Tibial nerve (tissue), 3 donors: ENCODE results near the gene HMCN2.

Source experiments
- CTCF ChIP-seq, 5 experiments: fragments of 200-600 bp in 3 of 5; fragments of 450-650 bp in 2 of 5; sonication (generic) in 3 of 5; IDR thresholded peaks; one replicate each; pipeline ENCODE4 v1.5.1; 2016 to 2019; ENCODE audit warnings: antibody characterized with exemption in 5 of 5, mild to moderate bottlenecking in 3 of 5, moderate library complexity in 2 of 5
- POLR2A ChIP-seq, 2 donors: fragments of 450-650 bp; IDR thresholded peaks; one replicate each; pipeline ENCODE4 v1.6.1; 2017; ENCODE audit warnings: antibody characterized with exemption in 2 of 2, mild to moderate bottlenecking in 2 of 2, moderate library complexity in 2 of 2

DNA sequence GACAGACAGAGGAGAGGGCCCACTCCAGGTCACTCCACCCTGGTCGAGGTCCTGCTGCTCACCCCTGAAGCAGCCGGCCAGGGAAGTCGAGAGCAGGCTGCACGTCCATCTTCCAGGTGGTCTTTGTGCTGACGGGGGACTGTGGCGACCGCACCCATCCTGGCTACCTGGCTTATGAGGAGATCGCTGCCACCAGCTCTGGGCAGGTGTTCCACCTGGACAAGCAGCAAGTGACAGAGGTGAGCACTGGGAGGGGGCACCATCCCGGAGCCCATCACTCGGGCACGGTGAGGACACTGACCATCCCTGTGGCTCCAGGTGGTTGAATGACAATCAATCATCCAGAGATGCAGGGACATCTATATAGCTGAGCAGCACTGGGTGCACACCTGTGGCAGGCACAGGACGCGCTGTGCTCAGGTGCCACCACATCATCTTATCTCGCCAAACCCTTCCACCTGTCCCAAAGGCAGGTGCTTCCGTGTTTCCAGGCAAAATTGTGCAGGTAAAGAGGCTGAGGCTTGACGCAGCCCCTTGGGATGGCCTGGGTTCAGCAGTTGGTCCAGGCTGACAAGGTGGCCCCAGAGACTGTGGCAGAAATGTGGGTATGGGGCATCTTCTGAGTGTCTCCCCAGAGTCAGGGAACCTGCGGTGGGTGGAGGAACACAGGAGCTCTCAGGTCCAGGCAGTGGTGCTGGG is 20.7 kb downstream of the HMCN2 start:
- TF ChIP-seq POLR2A (IDR thresholded peaks at IDR 0.05) (no peak), CTCF (IDR thresholded peaks at IDR 0.05) (no peak)
